IPS DF 4.7 (cell line): ENCODE measurements around the gene AHNAK2.

ENCODE experiments used
- DNase-seq: peaks from one replicate; pipeline ENCODE4 v3.0.0-alpha.2; 2013; ENCODE audit warnings: low spot score; ENCODE audit errors: extremely low read depth

AHNAK2 gene

DNA sequence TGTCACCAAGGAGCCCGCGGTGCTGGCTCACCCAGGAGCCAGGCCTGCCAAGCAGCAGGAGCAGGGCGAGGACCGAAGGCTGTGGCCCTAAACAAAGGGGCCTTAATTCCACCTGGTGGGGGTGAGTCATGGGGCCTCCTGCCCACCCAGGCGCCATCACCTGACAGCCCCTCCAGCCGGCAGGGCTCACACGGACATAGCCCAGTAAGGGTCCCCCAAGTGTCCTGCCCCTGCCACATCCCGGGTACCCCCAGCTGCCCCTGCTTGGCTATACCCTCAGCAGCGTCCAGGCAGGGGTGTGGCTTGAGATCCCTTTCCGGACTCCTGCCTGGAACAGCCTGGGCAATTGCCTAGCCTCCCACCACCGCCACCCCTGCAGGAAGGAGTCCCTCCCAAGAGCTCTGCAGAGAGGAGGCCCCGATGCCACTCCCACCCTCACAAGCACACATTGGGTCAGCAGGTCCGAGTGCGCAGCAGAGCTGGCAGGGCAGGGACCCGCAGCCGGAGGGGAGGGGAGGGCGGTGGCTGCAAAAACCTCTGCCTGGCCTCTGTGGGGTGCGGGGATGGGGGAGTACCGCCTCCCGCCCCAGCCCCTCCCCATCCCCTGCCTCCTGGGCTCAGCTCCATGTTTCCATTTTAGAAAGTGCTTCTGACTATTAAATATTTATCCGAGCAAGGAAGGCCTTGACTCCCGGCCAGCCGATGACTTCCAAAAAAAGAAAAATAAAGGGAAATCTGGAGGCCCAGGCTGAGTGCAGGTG is 4.6 kb downstream of the AHNAK2 start:
- no peak for DNase-seq

DNA sequence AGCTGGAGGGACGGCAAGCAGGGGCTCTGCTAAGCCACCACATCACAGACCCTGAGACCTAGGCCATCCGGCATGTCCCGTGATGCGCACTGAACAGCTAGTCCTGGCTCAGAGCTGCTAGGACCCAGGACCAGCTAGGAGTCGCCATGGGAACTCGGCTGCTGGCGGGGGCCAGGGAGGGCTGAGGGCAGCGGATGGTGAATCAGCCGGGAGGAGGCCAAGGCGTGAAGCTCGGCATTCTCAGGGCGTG is 5.1 kb downstream of the AHNAK2 start:
- DNase-seq = no peak

DNA sequence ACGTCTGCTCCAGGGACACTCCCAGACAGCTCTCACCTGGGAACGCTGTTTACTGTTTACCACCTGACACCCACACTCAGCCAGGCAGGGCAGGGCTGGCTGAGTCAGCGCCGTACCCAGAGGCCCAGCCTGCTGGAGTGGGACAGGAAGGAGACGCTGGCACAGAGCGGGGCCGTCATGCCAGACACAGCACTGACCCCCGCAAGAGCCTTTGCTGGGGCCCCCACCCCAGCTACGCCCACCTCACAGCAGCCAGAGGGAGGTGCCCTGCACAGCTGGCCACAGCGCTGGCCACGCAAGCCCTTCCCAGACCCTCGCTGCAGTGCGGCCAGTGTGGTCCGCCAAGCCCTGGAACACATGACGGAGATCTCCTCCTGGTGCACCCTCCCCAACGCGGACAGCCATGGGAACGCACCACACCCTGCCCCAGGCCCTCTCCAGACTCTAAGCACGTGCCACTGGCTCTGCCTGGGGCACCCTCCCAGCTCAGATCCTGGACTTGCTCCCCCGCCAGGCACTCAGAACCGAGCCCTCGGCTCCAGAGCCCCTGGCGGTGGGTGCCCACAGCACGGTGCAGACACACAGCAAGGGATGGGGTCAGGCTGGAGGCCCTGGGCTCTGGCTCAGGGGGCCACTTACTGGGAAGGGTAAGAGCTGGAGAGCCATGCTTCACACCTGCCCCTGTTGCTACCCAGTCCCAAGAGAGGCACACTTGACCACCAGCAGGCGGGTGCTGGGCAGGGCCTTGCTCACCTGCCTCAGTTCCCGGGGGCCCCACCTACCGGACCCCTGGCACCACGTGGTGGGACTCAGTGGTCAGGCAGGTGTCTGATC is 5.7 kb downstream of the AHNAK2 start:
- no peak for DNase-seq

DNA sequence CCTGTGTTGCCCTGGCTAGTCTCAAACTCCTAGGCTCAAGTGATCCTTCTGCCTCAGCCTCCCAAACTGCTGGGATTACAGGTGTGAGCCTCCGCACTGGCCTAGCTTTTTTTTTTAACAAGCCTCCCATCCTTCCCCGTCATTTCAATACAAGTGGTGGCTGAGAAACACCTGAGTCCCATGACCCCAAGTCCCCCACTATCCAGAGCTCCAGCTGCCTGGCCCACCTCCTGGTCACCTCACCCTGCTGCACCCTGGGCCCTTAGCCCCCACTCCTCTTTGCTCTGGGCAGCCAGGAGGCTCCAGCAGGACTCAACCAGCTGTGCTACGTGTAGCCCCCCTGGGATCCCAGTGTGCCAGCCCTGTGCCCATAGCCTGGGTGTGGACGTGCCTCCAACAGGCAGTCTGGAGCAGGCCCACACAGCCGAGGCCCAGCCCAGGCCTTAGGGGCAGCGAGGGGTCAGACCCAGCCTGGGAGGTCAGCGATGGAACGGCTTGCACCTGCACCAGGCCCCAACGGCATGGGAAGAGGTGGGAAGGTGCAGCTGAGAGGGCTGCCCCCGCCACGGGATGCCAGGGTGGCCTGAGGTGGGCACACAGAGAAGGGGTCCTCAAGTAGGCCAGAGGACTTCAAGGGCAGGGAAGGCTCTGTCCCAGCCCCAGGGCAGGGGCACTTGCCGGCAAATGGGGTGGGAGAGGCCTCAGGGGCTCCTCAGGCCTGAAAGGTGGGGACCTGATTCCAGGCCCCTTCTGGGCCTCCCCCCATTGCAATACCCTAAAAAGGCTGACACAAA is 6.5 kb downstream of the AHNAK2 start:
- no peak for DNase-seq

DNA sequence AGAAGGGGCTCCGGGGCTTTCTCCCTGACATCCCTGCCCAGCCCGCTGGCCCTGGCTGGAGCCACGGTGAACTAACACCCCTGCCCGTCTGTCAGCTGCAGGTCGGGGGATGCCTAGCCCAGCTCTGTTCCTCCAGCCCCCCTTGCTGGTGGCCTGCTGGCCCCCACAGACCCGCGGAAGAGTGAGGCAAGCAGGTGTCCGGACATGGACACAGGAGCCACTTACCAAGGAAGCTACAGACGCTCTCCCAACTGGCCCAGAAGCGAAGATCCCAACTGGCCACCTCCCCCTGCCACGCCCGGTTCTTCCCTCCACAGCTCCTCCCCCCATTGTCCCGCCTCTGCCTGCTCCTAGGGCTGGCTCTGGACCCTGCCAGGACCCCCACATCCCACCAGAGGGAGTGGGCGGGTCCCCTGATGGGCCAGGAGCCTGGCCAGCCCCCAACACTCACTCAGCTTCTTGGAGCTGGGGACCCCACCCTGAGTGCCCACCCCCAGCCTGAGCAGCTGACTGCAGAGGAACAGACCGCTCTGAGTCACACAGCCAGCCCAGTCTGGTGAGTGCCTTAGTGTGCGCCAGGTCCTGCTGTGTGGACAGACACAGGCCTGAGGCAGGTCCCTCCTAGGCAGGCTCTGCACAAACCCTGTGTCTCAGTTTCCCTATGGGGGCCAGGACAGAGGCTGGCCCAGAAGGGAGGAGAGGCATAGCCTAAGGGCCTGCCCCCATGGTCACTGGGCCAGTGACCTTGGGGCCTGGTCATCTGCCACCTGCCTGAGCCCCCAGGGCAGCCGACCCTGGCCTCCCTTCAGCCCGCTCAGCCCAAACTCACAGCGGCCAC is 7.7 kb downstream of the AHNAK2 start:
- no peak for DNase-seq

DNA sequence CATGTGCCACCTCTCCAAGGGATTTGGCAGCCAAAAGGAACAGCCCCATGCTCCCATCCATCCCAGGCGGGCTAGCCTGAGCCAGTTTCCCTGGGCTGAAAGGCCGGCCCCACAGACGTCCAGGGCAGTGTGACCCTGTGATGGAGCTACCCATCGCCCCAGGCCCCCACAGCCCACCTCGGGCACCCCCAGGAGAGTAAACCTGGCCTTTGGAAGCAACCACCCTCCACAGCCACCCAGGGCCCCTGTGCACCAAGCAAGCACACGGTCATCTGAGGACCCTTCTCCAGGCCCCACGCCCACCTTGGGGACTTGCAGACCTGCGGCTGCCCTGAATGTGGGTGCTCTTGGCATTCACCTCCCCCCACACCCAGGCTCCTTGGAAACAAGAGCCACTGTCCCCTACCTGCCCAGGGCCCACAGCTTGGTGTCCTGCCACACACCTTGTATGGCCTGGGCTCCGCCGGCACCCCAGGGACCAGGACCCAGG is 8.4 kb downstream of the AHNAK2 start:
- DNase-seq = no peak

DNA sequence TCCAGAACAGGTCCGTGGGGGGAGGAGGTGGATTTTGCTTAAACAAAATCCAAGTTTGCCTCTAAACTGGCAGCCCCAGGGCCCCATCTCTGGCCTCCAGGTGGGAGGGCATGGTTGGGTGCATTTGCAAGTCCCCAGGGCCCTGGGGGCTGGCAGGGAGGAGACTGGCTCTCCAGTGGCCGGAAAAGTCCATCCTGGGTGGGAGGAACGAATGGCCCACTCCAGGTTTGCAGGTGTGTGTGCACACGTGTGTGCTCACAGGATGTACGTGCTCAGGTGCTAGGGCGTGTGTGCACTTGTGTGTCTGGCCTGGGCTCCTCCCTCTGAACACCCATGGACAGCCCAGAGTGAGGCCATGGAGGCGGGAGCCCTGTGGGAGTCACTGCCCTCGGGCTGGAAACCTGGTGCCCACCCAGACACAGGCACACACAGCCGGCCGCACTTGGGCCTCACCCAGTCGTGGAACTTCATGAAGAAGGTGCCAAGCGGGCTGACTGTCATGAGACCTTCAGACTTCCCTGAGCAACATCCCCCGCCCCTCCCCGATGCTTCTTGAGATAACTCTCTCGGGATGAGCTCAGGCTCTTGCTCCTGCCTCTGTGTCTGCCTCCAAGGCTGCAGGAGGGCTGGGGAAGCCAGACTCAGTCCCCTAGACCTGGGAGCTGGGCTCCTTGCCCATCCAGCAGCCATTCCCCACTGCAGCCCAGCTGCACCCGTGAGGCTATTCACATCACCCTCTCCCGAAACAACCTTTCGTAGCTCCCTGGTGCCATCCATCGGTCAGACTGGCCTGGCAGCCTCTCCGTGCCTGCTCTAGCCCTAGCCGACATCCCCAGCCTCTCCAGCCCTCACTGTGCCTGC is 9.4 kb downstream of the AHNAK2 start:
- DNase-seq = no peak

DNA sequence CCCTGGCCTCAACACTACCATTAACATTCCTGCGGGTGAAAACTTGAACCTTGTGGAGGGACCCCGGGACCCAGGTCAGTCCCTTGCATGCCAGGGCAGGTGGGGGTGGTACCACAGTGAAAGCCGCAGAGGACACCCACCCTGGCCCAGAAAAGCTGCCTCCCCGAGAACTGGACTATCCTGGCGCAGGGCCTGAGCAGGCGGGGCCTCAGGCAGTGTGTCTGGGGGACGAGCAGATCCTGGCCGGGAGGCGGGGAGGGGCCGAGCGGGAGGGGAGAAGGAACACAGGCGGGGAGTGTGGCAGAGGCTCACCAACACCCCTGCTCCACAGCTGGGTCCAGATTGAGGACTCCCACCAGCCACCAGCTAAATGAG is 10.0 kb downstream of the AHNAK2 start:
- DNase-seq = no peak

DNA sequence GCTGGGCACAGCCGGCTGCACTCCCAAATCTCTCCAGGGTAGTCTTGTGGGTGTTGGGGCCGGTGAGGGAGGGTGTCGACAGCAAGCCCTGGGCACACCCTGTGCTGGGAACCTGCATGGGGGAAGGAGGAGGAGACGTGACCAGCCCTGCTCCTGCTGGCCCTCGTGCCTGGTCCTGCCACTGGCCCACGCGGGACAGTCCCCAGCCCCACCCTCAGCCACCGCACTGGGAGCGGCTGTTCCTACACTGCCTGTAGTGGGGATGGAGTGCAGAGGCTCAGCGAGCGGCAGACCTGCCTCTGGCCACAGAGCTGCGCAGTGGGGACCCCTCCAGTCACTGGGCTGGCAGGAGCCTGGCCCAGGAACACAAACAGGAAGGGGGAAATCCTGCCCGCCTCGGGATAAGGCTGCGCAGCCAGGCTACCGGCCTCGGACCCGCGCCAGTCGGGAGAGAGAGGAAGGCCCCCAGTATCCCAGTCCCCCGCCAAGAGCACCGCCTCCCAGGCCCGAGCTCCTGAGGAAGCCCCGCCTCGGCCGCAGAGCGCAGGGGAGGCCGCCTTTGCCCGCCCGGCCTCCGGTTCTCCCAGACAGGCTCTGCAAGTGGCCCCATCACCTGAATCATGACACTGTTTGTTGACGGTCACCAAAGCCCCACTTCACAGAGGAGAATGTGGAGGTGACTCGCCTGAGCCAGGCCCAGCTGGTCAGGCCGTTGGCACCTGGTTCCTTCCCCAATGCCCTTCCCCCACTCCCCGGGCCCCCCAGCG is 10.6 kb downstream of the AHNAK2 start:
- DNase-seq = no peak

DNA sequence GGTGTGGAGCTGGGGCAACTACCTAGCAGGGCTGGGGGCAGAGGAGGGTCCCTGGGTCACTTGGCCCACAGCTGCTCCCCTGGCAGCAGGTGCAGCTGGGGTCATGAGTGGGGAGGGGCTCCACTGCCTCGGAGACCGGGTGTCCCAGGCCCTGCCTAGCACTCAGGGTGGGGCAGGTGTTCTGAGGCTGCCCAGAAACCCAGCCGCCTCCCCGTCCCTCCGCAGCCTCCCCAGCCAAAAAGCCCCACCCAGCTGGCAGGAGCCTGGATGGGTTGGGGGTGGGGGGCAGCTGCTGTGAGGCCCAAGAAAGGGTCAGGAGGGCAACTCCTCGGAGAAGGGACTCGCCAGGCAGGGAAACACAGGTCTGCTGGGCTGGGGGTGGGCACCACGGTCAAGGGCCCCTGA is 11.2 kb downstream of the AHNAK2 start:
- DNase-seq = no peak

DNA sequence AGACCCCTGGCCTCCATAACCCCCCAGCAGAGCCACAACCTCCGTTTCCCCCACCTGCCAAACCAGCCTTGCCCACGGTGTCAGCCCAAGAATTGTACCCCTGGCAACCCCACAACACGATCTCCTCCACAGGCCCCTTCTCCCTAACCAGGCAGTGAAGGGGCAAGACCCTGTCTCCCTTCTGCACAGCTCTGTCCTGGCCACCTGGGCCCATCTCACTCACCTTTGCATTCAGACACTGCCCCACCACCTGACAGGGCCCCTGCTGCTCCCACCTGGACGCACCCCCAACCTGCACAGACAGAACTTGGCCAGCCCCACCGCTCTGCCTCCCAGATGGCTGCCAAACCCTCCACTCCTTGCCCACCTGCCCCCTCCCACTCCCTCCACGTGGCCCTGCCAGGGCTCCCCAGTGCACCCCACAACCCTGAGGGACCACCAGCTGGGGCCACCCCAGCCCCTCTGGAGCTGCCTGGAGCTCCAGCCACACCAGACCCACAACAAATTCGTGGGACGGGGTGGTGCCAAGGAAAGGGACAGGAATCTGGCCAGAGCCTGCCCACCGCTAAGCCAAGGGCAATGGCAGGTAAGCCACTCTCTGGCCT is 11.8 kb downstream of the AHNAK2 start:
- no peak for DNase-seq

DNA sequence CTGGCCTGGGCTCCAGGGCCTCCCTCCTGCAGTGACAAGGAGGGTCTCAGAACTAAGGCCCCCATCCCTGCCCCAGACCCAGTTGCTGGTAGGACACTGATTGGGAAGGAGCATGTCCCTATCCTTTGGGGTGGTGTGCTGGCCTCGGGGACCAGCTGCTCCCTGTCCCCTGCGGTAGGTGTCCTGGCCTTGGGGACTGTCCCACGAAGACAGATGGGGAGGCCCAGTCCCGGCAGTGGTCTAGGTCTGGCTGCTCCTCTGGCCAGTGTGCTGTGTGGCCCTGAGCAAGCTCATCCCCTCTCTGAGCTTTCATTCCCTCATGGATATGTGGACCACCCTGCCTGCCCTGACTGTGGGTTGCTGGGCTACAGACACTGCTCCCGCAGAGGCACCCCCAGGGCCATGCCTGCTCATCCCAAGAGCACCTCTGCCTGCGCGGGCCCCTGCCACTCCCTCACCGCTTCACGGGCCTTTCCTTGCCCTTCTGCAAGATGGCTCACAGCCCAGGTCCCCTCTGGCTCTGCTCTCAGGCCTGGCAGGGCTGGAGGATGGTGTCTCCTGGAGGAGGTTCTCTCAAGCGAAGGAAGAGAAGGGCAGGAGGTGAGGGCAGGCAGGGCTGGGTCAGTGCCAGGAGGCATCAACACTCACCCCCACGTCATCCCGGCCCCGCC is 12.5 kb downstream of the AHNAK2 start:
- DNase-seq = no peak

DNA sequence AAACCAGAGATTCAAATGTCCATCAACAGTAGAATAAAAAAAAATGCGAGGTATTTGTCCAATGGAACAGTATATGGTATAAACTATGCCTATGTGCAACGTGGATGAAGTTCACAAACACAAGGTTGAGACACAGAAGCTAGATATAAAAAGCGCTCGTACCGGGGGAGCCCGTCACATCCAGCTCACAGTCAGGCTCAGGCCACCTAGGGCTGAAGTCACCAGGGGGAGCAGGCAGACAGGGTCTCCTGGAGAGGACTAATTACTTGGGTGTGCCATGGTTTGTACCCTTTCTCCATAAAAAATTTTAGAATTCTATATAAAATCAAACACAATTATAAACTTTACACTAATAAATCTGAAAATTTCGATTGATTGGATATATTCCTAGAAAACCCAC is 13.6 kb downstream of the AHNAK2 start:
- DNase-seq = no peak

DNA sequence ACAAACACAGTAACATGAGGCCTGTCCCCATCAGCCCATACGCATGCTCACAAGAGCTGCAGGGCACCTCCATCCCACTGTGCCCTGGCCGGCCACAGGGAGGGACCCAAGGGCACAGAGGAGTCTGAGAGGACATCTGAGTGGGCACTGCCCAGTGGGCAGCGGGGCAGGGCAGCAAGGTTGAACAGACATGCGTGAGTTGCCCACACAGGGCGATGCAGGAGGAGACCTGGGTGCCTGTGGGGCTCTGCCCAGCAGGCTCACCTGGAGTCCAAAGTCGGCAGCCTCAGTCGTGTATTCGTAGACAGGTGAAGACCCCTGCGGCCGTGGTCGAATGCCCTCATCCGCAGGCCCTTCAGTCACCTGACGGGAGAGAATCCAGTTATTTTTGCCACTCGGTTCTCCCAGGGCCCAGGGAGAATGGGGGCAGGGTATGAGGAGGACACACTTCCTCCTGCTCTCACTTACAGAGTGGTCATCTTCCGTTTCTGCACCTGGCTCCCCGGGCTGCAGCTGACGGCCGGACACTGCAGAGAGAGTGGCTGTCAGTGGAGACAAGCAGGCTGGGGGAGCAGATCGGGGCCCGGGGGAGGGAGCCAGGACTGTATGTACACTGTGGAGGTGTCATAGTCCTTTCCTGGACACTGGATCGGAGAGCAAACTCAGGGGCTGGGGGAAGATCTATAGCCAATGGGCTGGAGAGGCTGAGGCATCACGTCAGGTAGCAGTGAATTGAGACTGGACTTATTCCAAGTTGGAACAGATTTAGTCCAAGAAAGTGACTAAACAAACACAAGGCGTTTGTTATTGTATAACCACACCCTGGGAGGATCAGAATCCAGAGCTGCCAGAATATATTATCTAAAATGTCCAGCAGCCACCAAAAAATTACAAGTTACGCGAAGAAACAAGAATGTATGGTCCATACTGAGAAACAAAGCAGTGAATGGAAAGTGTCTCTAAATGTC is 20.7 kb downstream of the AHNAK2 start:
- DNase-seq = no peak

DNA sequence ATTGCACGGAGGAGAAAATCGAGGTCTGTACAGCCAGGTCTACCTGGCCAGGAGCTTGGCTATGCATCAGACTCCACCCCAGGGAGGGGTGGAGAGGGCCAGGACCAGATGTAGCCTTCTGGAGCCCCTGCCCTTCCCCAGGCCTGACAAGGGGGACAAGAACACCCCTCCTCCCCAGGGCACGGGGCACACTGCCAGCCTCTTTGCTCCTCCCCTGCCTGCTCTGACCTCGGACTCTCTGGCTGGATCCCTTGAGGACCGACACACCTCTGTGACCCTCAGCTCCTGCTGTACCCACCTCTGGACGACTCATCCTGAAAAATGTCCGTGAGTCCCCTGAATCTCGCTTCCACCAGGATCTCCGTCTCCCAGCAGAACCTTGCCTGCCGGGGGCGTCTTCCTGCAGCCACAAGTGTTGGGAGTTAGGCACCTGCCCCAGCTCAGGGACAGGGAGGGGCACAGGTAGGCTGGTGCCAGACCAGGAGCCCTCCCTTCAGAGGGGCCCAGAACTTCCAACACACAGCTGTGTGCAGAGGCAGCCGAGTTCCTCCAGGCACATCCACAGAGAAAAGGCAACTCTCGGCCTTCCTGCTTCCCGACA is 21.8 kb downstream of the AHNAK2 start:
- no peak for DNase-seq

DNA sequence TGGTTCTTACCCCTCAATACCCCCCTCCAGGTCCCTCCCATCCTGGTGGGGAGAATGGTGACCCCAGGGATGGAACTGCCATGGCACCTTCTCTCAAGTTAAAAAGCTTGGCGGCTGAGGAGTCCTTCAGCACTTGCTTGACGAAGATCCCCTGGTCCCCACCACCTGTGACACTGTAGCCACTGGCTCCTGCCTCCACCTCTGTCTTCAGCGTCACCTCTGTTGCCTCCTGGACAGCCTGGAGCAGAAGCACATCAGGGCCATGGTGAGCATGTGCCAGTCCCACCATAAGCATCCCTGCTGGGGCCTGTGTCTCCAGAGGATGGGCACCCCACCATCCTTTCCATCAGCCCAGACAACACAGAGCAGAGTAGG is 22.8 kb downstream of the AHNAK2 start:
- no peak for DNase-seq

DNA sequence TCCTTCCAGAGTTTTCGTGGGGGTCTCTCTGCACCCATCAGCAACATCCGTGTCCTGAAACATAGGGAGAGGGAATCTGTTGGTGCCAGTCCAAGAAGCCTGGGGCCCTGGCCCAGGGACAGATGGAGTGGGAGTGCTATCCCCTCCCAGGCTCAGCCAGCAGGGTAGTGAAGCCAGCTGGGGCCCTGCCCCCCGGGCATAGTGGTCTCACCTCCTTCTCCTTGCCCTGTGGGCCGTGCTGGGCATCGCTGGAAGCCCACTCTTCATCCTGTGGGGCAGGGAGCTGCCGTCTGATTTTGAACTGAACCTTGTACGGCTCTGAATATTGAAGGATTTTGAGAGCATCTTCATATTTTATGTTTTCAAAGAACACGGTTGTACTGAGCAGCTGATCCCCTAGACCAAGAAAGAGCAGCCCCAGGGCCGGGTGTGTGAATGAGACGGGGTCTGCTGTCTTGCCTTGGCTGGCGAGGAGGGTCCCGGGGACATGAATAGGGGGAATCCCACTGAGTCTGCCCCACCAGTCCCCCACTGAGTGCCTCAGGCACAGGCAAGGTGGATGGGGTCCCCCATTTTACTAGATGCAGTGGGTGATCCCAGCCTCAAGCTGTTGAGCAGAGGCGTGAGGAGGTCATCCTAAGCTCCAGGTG is 23.3 kb downstream of the AHNAK2 start:
- DNase-seq = no peak
